GM18505 (cell line): ENCODE measurements around the gene WDR48.

Source experiments
- ATAC-seq: cut with Tn5 transposase; IDR thresholded peaks from one replicate; pipeline ENCODE4 v1.9.1; 2021; ENCODE audit not compliant: unreplicated experiment
- POLR2A ChIP-seq: IDR thresholded peaks from 4 replicates; pipeline ENCODE4 v1.6.1; 2011; ENCODE audit warnings: borderline replicate concordance; ENCODE audit not compliant: insufficient read depth, insufficient read length; ENCODE audit errors: extremely low read depth

The WDR48 gene

GRCh38 chr3:39101022-39101689, 49.3 kb downstream of the WDR48 start:
- no peak for TF ChIP-seq POLR2A
- peak; percentile 52 for ATAC-seq

- TF ChIP-seq POLR2A = no peak
- ATAC-seq = no peak
Observed at GRCh38 chr3:39102504-39103323, 50.9 kb downstream of the WDR48 start.

- no peak for TF ChIP-seq POLR2A
- ATAC-seq = no peak
Observed at GRCh38 chr3:39103324-39103693, 51.5 kb downstream of the WDR48 start.

- no peak for TF ChIP-seq POLR2A
- no peak for ATAC-seq
Observed at GRCh38 chr3:39103791-39104552, 52.2 kb downstream of the WDR48 start.

- no peak for TF ChIP-seq POLR2A
- ATAC-seq = no peak
Observed at GRCh38 chr3:39104961-39105686, 53.3 kb downstream of the WDR48 start.

DNA sequence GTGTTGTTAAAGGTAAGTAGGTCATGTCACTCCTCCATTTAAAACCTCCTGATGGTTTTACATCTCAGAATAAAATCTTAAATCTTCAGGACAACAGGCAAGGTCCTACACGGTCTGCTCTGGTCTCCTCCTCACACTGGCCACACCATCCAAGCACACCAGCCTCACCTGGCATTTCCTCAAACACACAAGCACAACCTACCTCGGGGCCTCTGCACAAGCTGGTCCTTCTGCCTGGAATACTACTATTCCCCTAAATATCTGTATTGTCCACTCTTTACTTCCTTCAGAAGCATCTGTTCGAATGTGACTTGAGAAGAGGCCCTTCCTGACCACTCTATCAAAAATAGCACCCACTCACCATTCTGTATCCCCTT, 53.9 kb downstream of the WDR48 start:
- no peak for TF ChIP-seq POLR2A
- ATAC-seq = no peak

DNA sequence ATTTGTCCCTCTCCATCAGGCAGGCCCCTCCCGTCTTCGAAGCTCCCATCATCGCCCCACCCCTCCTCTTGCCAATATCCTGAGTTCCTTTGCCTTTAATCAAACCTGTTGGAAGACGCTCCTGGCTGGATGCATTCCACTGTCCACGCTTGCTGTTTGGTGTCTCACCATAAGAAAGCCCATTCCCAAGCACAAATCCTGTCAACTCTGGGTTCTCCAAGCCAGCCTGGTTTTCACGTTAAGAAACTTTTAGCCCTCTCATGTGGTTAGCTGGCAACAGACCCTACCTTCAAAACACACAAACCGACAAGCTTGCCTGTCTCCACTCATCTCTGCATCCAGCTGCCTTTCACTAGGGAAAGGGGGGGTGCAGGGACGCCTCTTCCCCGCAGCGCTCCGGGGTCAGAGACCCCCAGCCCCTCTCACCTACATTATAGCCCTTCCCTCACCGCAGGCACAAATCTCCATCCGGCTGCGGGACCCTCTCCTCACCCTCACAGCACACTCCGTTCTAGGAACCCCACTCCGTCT, 54.5 kb downstream of the WDR48 start:
- no peak for ATAC-seq
- TF ChIP-seq POLR2A = no peak

DNA sequence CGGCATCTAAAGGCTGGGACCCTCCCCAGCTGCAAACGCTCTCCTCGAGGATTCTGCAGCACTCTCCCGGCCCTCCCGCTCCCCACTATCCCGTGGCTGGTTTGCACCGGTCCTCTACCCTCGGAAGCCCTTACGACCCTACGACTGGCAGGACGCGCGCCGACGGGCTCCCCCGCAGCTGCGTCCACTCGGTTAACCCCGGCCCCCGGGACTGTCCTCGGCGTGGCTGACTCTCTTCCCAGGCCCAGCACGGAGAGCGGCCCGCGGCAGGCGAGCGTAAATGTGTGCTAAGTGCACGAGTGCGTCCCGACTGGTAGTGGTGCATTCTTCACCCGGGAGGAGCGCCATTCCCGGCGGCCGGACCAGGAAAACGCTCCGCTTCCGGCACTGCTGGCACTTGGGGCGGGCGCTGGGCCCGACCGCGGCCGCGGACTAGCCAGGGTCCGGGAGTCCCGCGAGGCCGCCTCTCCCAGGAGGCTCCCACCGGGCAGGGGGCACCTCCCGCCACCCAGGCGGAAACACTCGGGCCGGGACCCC, 55.1 kb downstream of the WDR48 start:
- peak; percentile 6 for ATAC-seq

GRCh38 chr3:39107388-39108199, 55.8 kb downstream of the WDR48 start, which contains the start of the genes GORASP1 and TTC21A:
GORASP1 (minus strand) TSS chr3:39107627; CDS start chr3:39107541, 86 bp downstream.
TTC21A (plus strand) TSS chr3:39107680; CDS start chr3:39107838, 158 bp downstream.
- peak; percentile 48 for ATAC-seq
- peak; percentile 47 for TF ChIP-seq POLR2A

More for the DNA sequence above, 55.1 kb downstream of the WDR48 start:
- no peak for TF ChIP-seq POLR2A

DNA sequence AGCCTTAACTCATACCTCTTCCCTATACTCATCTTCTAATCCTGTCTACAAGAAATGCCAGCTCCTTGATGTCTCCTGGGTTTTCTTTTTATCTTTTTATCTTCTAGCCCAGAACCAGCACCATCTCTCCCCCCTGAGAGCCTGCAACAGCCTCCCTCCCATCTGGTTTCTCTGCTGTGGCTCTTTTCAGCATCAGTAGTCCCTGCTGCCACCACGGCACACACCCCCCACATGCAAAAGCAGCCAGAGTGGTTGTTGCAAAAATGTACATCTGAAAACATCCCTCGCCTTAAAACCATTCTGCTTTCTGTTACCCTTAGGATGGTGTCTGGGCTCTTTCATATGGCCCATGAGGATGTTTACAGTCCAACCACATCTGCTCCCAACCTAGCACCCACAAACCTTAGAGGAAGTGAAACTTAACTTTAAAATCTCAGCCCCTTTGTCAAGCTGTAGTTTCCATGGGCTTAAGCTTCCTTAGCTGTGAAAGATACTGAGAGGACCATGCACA, 56.4 kb downstream of the WDR48 start:
- ATAC-seq = peak; percentile 84
- no peak for TF ChIP-seq POLR2A

DNA sequence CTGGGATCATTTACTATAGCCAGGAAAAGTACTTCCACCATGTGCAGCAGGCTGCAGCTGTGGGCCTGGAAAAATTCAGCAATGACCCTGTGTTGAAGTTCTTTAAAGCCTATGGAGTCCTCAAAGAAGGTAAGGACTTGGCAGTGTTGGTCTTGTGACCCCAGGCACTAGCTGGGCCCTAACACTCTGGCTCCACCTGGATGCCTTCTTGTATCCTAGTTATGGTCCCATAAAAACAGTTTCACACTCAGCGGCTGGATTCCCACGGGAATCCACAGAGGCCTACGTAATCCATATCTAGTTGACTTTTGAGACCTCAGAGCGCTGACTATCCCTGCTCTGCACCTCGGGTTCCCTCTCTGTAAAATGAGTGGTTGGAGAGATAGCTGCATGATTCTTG, 57.3 kb downstream of the WDR48 start:
- TF ChIP-seq POLR2A = no peak
- no peak for ATAC-seq
